Putamen (tissue), 1 donor: ENCODE data around the gene SMC6.

ENCODE experiments used
- DNase-seq: peaks from one replicate; pipeline ENCODE4 v3.0.0-alpha.2; 2016; ENCODE audit warnings: low spot score

Gene SMC6

GRCh38 chr2:17615728-17616351 is 137.8 kb downstream of the SMC6 start:
- no peak for DNase-seq

GRCh38 chr2:17615147-17615546 is 138.5 kb downstream of the SMC6 start:
- DNase-seq: no peak

- no peak for DNase-seq
Observed at GRCh38 chr2:17614174-17614930, 139.3 kb downstream of the SMC6 start.
